Heart right ventricle (tissue), 16 donors: ENCODE results near the gene SEL1L. TPM values are rescaled to one million over a fixed set of nuclear protein-coding genes. Genes with fewer than 3 reads are reported as not detected.

Experiments used
- ATAC-seq, 8 donors: fragments of 200-7000 bp; cut with Tn5 transposase; one replicate each; pipeline ENCODE4 v1.9.1; 2020; ENCODE audit warnings: mild to moderate bottlenecking in 8 of 8, moderate library complexity in 8 of 8, moderate number of reproducible peaks in 1 of 8
- DNase-seq, 2 donors: peaks; one replicate each; pipeline ENCODE4 v3.0.0-alpha.2; 2020
- H3K27ac ChIP-seq, 10 donors: fragments of 200-600 bp; sonication (generic) in 2 of 10; one replicate each; pipeline versions ENCODE4 v1.5.0 to v1.8.0; 2020 to 2022; ENCODE audit warnings: mild to moderate bottlenecking in 3 of 10
- H3K27me3 ChIP-seq, 7 donors: fragments of 200-600 bp; one replicate each; pipeline ENCODE4 v1.8.0; 2021 to 2022; ENCODE audit warnings: mild to moderate bottlenecking in 2 of 7
- H3K36me3 ChIP-seq, 9 donors: fragments of 200-600 bp; sonication (generic) in 1 of 9; one replicate each; pipeline versions ENCODE4 v1.5.0 to v1.8.0; 2020 to 2022; ENCODE audit warnings: mild to moderate bottlenecking in 2 of 9
- H3K4me1 ChIP-seq, 9 donors: fragments of 200-600 bp; sonication (generic) in 1 of 9; one replicate each; pipeline versions ENCODE4 v1.5.0 to v1.8.0; 2020 to 2022; ENCODE audit warnings: mild to moderate bottlenecking in 4 of 9
- H3K4me3 ChIP-seq, 10 donors: fragments of 200-600 bp; sonication (generic) in 2 of 10; one replicate each; pipeline versions ENCODE4 v1.5.0 to v1.8.0; 2020 to 2022; ENCODE audit warnings: mild to moderate bottlenecking in 7 of 10, moderate library complexity in 2 of 10
- H3K9me3 ChIP-seq, 11 donors: fragments of 200-600 bp in 10 of 11; sonication (generic) in 2 of 11; one replicate each; pipeline versions ENCODE4 v1.5.0 to v1.8.0; 2013 to 2022; ENCODE audit warnings: mild to moderate bottlenecking in 2 of 11, control low read depth in 1 of 11, moderate library complexity in 1 of 11
- CTCF ChIP-seq, 9 donors: fragments of 200-600 bp; sonication (generic) in 2 of 9; IDR thresholded peaks; one replicate each; pipeline versions ENCODE4 v1.5.0 to v1.8.0; 2021 to 2022; ENCODE audit warnings: antibody characterized with exemption in 9 of 9, mild to moderate bottlenecking in 5 of 9, moderate library complexity in 1 of 9
- WGBS, 2 donors: extraction: QIAGEN DNeasy Blood & Tissue Kit; methylation state at CpG; one replicate each; pipeline ENCODE4 v1.1.7; 2013; ENCODE audit warnings: inconsistent platforms in 1 of 2; 5-methylcytosine and 5-hydroxymethylcytosine counted together
- intact Hi-C, 10 donors: fragments of 100-400 bp; cut with DNase I; formaldehyde crosslinking; loops; one replicate each; pipeline versions ENCODE4 v1.11.1 to v1.14.2; 2022
- polyA plus RNA-seq, 2 donors: library from polyadenylated mRNA; stranded (reverse); fragments of 200-250 nt; gene quantifications; one replicate each; pipeline ENCODE4 v1.2.3, GENCODE V29; 2013
- total RNA-seq, 10 donors: library from RNA; stranded (reverse); fragmentation: NEBNext Ultra II Directional in 3 of 10; extraction: Animal tissue kit (Norgen Biotek cat#: 25700) in 3 of 10; gene quantifications; one replicate each; pipeline versions ENCODE4 v1.2.1 to v1.2.4, GENCODE V29; 2021 to 2023
- donor health status: Arrhythmogenic right ventricular cardiomyopathy.
- donor health status: ischemic (EF 13 %, LVEDD 7.1; RV severe dilation, severe dysfunction).
- donor health status: healthy with polysubstance abuse.
- donor health status: DM: no; HTN: yes; CAD: no.
- donor health status: DM: no; HTN: no; CAD: no.
- donor health status: ischemic (EF 25% LVEDD 6.9; RV normal size, moderate dysfunction).
- donor health status: ischemic (EF 25% LVEDD 5.7; RV mildly dilated, moderate dysfunction).
- donor health status: healthy.
- donor health status: DM: yes; HTN: yes; CAD: no.
- donor health status: Ischemic cardiomyopathy.
- donor health status: ischemic (EF 35%, LVEDD 5.7; RV mildly dilated, moderate dysfunction).
- donor health status: nonischemic (EF 11% LVEDD 7.7; RV severe dilation, severe dysfunction).
- donor health status: DM: yes; HTN: yes; CAD: no.
- donor health status: PGD.
- donor health status: ischemic (EF 29% LVEDD 5.4; RV normal size, mild dysfunction).
- donor health status: nonischemic (EF 23%, LVEDD 6.1; RV moderate dilation, normal function).

Gene SEL1L
- total and polyA plus RNA-seq, 12 donors = 10.6 to 87.7 (median 57.1) TPM

- ATAC-seq (no peak), DNase-seq (no peak)
- Histone ChIP-seq H3K9me3 (peaks cover 0 to 7% (median 0%) of the 10 kb centered on the region in 11 donors), H3K27ac (peak overlapping the region in 2 of 10 donors; percentile 42 to 77), H3K4me3 (no peak overlapping the region), H3K36me3 (no peaks in the 10 kb centered on the region), H3K27me3 (peaks cover 0 to 72% (median 17%) of the 10 kb centered on the region in 7 donors), H3K4me1 (peaks cover 0 to 32% (median 14%) of the 10 kb centered on the region in 9 donors)
- intact Hi-C loops = no loop called here
- TF ChIP-seq CTCF (IDR thresholded peaks at IDR 0.05) = no peak
- 60 to 74% methylated on average over 3 of the region's 3 CpGs for WGBS, 2 donors
These were observed 86.5 kb downstream of the SEL1L start for GRCh38 chr14:81447021-81447764.

DNA sequence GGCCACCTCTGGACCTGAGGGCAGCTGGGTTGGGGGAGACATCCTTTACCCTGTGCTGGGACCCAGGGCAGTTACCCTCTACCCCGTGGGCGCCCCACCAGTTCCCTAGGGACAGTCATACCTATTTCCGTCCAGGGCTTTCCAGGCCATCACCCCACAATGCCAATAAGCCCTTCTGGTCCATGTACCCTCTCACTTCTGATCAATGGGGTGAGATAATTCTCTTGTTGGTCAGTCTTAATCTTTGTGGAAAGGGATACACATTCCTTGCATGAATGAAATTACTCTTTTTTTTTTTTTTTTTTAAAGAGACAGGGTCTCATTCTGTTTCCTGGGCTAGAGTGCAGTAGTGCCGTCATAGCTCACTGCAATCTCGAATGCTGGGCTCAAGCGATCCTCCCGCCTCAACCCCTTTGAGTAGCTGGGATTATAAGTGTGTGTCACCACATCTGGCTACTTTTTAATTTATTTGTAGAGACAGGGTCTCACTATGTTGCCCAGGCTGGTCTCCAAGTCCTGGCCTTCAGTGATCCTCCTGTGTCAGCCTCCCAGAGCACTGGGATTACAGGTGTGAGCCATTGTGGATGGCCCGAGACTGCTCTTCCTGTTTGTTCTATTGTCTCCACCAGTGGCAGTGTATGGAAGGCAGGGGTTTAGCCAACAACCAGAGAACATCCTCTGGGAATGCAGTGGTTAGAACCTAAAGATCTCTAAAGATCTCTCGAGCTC lies 87.2 kb downstream of the SEL1L start:
- Histone ChIP-seq H3K27me3 (peaks cover 0 to 80% (median 25%) of the 10 kb centered on the region in 7 donors), H3K9me3 (peaks cover 0 to 7% (median 0%) of the 10 kb centered on the region in 11 donors), H3K36me3 (no peaks in the 10 kb centered on the region), H3K4me3 (no peak overlapping the region), H3K27ac (peak overlapping the region in 2 of 10 donors; percentile 42 to 77), H3K4me1 (peaks cover 0 to 32% (median 14%) of the 10 kb centered on the region in 9 donors)
- DNase-seq (no peak), ATAC-seq (no peak)
- intact Hi-C loops = no loop called here
- WGBS, 2 donors = 78% methylated on average over 9 of the region's 9 CpGs
- TF ChIP-seq CTCF (IDR thresholded peaks at IDR 0.05) = no peak

GRCh38 chr14:81441626-81442134 lies 92.0 kb downstream of the SEL1L start:
- ATAC-seq (no peak), DNase-seq (no peak)
- H3K4me3 ChIP-seq = no peak overlapping the region
- TF ChIP-seq CTCF (IDR thresholded peaks at IDR 0.05) = no peak
- peaks cover 0 to 97% (median 40%) of the 10 kb centered on the region in 7 donors for H3K27me3 ChIP-seq
- H3K9me3 ChIP-seq = peaks cover 0 to 7% (median 0%) of the 10 kb centered on the region in 11 donors
- WGBS, 2 donors = 79 to 84% methylated on average over 5 of the region's 5 CpGs
- peaks cover 0 to 12% (median 4%) of the 10 kb centered on the region in 9 donors for H3K4me1 ChIP-seq
- intact Hi-C loops = no loop called here
- no peak overlapping the region for H3K27ac ChIP-seq
- no peaks in the 10 kb centered on the region for H3K36me3 ChIP-seq

DNA sequence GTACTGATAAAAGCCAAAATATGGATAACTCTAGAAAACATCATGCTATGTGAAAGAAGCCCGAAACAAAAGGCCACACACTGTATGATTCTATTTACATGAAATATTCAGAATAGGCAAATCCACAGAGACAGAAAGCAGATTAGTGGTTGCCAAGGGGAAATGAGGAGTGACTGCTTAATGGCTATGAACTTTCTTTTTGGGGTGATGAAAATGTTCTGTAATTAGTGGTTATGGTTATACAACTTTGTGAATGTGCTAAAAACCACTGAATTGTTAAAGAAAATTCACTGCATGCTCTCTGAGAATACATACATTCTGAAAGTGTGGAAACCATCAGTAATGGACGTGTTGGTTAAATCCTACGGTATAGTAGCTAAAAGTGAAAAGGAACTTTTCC lies 93.6 kb downstream of the SEL1L start:
- TF ChIP-seq CTCF (IDR thresholded peaks at IDR 0.05) = no peak
- ATAC-seq = no peak
- no peak for DNase-seq
- peaks cover 0 to 7% (median 0%) of the 10 kb centered on the region in 11 donors for H3K9me3 ChIP-seq
- H3K27me3 ChIP-seq = peaks cover 0 to 99% (median 54%) of the 10 kb centered on the region in 7 donors
- no peak overlapping the region for H3K4me3 ChIP-seq
- no peaks in the 10 kb centered on the region for H3K36me3 ChIP-seq
- WGBS, 2 donors = 72 to 80% methylated on average over 3 of the region's 3 CpGs
- intact Hi-C loops = no loop called here
- no peak overlapping the region for H3K27ac ChIP-seq
- peaks cover 0 to 20% (median 7%) of the 10 kb centered on the region in 9 donors for H3K4me1 ChIP-seq
